Parathyroid adenoma (tissue), 2 donors: ENCODE results near the gene FAM78A.
"Not testable (repeated sequence)": the region's sequence is repeated elsewhere in the genome, so short reads cannot be mapped to it uniquely, and the experiment has no call there.

Source experiments
- H2AFZ ChIP-seq: fragments of 300-600 bp; sonication (generic); one replicate; pipeline ENCODE4 v1.7.0; 2017; ENCODE audit warnings: antibody characterized with exemption, mild to moderate bottlenecking
- H3K27ac ChIP-seq: fragments of 300-600 bp; sonication (generic); one replicate; pipeline ENCODE4 v1.7.0; 2017
- H3K27me3 ChIP-seq: fragments of 300-600 bp; sonication (generic); one replicate; pipeline ENCODE4 v1.7.0; 2017; ENCODE audit warnings: low read length; ENCODE audit not compliant: control insufficient read depth, insufficient read depth
- H3K36me3 ChIP-seq: fragments of 300-600 bp; sonication (generic); one replicate; pipeline ENCODE4 v1.7.0; 2017; ENCODE audit warnings: low read length; ENCODE audit not compliant: control insufficient read depth, insufficient read depth
- H3K4me1 ChIP-seq: fragments of 300-600 bp; sonication (generic); one replicate; pipeline ENCODE4 v1.7.0; 2017; ENCODE audit warnings: control low read depth
- H3K4me2 ChIP-seq: fragments of 300-600 bp; sonication (generic); one replicate; pipeline ENCODE4 v1.7.0; 2017; ENCODE audit warnings: low read length
- H3K4me3 ChIP-seq: fragments of 300-600 bp; sonication (generic); one replicate; pipeline ENCODE4 v1.7.0; 2017; ENCODE audit warnings: low read depth, low read length
- H3K79me2 ChIP-seq: fragments of 300-600 bp; sonication (generic); one replicate; pipeline ENCODE4 v1.7.0; 2017; ENCODE audit warnings: control low read depth
- H3K9ac ChIP-seq: fragments of 300-600 bp; sonication (generic); one replicate; pipeline ENCODE4 v1.7.0; 2017; ENCODE audit warnings: mild to moderate bottlenecking
- H3K9me3 ChIP-seq: fragments of 300-600 bp; sonication (generic); one replicate; pipeline ENCODE4 v1.7.0; 2017; ENCODE audit warnings: low read length; ENCODE audit not compliant: control insufficient read depth
- CTCF ChIP-seq: fragments of 300-600 bp; sonication (generic); IDR thresholded peaks from one replicate; pipeline ENCODE4 v1.7.0; 2017; ENCODE audit warnings: antibody characterized with exemption, mild to moderate bottlenecking
- donor health status: primary hyperparathyroidism.

Gene FAM78A

GRCh38 chr9:131217331-131218031 is 58.8 kb downstream of the FAM78A start:
- no peaks in the 10 kb centered on the region for H3K9me3 ChIP-seq
- no peak for TF ChIP-seq CTCF
- no peak overlapping the region for H3K4me3 ChIP-seq
- no peak overlapping the region for H2AFZ ChIP-seq
- H3K79me2 ChIP-seq, result no peaks in the 10 kb centered on the region
- peaks cover 2% of the 10 kb centered on the region for H3K4me1 ChIP-seq
- H3K9ac ChIP-seq, result no peak overlapping the region
- H3K27me3 ChIP-seq, result no peaks in the 10 kb centered on the region
- no peaks in the 10 kb centered on the region for H3K36me3 ChIP-seq
- H3K4me2 ChIP-seq, result no peak overlapping the region
- no peak overlapping the region for H3K27ac ChIP-seq

- no peak overlapping the region for H3K27ac ChIP-seq
- no peaks in the 10 kb centered on the region for H3K36me3 ChIP-seq
- H3K9me3 ChIP-seq, result no peaks in the 10 kb centered on the region
- H3K9ac ChIP-seq, result no peak overlapping the region
- H2AFZ ChIP-seq, result no peak overlapping the region
- H3K4me2 ChIP-seq, result no peak overlapping the region
- H3K4me1 ChIP-seq, result peaks cover 2% of the 10 kb centered on the region
- H3K79me2 ChIP-seq, result no peaks in the 10 kb centered on the region
- TF ChIP-seq CTCF, result no peak
- no peak overlapping the region for H3K4me3 ChIP-seq
- no peaks in the 10 kb centered on the region for H3K27me3 ChIP-seq
Measured at GRCh38 chr9:131216806-131217205, 59.5 kb downstream of the FAM78A start.

- H3K9ac ChIP-seq, result no peak overlapping the region
- H3K27ac ChIP-seq, result no peak overlapping the region
Measured at GRCh38 chr9:131214876-131215275, 61.4 kb downstream of the FAM78A start.

GRCh38 chr9:131214286-131214856 is 61.9 kb downstream of the FAM78A start:
- H3K4me1 ChIP-seq, result peaks cover 2% of the 10 kb centered on the region
- H2AFZ ChIP-seq, result no peak overlapping the region
- no peak overlapping the region for H3K4me2 ChIP-seq
- no peaks in the 10 kb centered on the region for H3K36me3 ChIP-seq
- H3K27me3 ChIP-seq, result no peaks in the 10 kb centered on the region
- H3K9me3 ChIP-seq, result no peaks in the 10 kb centered on the region
- no peak for TF ChIP-seq CTCF
- H3K79me2 ChIP-seq, result no peaks in the 10 kb centered on the region
- H3K4me3 ChIP-seq, result no peak overlapping the region
- H3K27ac ChIP-seq, result no peak overlapping the region
- no peak overlapping the region for H3K9ac ChIP-seq

More at GRCh38 chr9:131214876-131215275, 61.4 kb downstream of the FAM78A start:
- Histone ChIP-seq H3K36me3 (no peaks in the 10 kb centered on the region), H2AFZ (no peak overlapping the region), H3K79me2 (no peaks in the 10 kb centered on the region), H3K27me3 (no peaks in the 10 kb centered on the region), H3K4me1 (peaks cover 2% of the 10 kb centered on the region), H3K4me3 (no peak overlapping the region), H3K4me2 (no peak overlapping the region), H3K9me3 (no peaks in the 10 kb centered on the region)
- no peak for TF ChIP-seq CTCF

- H3K27me3 ChIP-seq, H3K79me2 ChIP-seq, H3K4me2 ChIP-seq, H3K4me1 ChIP-seq, H3K4me3 ChIP-seq, H3K9ac ChIP-seq, H2AFZ ChIP-seq, H3K36me3 ChIP-seq, H3K9me3 ChIP-seq, H3K27ac ChIP-seq: not testable (repeated sequence)
Measured at GRCh38 chr9:131211920-131212319, 64.4 kb downstream of the FAM78A start.
